GM19467 (cell line): Measurements from ENCODE around the gene PAPPA.

Source experiments
- ATAC-seq: cut with Tn5 transposase; IDR thresholded peaks from one replicate; pipeline ENCODE4 v1.9.1; 2021; ENCODE audit warnings: mild to moderate bottlenecking, moderate library complexity; ENCODE audit not compliant: unreplicated experiment

The PAPPA gene

GRCh38 chr9:116404228-116404627 lies 250.6 kb downstream of the PAPPA start:
- ATAC-seq: no peak

GRCh38 chr9:116405321-116405720 lies 251.7 kb downstream of the PAPPA start:
- no peak for ATAC-seq

DNA sequence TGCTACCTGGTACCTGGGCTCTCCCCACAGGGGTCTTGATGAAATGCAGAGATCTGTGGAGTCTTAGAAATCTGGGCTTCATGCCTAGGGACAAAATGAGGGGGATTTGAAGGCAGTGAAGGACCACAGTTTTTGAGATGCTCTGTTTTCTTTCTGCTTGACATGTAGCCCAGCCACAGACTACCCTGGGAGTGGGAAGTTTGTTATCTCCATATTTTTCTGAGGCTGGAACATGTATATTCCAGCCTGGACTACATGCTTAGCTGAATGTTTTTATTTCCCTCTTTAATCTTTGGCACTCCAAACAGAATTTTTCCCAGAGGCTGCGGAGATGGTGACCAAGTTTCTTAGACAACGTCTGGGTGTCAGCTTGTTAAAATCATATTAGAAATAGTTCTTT lies 252.9 kb downstream of the PAPPA start:
- ATAC-seq: no peak

- ATAC-seq: no peak
Measured at GRCh38 chr9:116409129-116409528, 255.5 kb downstream of the PAPPA start.

DNA sequence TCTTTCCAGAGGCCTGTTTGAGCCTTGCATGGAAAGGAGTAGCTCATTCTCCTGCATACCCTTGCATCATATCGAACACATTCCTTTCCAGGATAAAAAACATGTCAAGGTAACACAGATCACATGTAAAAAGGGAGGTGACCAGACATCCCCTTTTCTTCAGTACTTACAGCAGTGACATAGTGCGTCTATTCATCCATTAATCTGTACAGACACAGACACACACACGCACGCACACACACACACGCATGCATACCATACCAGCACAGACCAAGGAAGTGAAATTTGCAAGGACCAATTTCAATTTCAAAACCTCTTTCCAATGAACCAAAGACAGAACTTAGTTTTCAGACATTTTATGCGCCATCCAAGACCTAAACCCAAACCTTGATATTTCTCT lies 256.0 kb downstream of the PAPPA start:
- ATAC-seq: no peak

DNA sequence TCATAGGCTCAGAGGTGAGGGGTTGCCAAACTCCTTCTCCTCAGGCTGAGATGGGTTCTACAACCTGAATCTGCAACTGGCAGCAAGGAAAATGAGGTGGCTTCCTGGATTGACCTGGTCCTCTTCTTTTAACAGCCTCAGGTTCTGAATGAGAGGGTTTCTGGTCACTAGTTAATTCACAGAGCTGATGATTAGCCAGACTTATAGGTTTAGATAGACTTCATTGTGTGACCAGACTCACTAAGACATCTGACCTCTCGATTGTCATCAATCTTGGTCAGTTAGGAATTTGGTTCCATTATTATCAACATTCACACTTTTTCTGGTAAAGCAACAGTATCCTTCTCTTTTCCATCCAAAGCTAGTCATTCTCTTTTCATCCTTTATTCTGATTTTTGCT lies 257.9 kb downstream of the PAPPA start:
- no peak for ATAC-seq

DNA sequence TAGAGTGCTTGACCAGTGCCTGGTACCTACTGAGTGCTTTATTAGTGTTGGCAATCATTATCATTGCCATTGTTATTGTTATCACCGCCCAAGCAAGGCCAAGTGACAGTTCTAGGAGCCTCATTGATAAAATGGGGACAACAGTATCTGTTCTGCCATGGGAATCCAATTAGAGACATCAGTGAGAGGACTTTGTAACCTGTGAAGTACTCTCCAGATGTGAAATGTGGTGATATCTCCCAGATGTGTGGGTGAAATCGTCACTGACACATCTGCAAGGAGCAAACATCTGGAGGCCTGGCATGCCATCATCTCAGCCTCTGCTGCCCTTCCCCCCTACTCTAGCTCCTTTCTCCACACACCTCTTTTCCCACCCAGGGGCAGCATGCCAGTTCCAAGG lies 260.8 kb downstream of the PAPPA start:
- no peak for ATAC-seq

DNA sequence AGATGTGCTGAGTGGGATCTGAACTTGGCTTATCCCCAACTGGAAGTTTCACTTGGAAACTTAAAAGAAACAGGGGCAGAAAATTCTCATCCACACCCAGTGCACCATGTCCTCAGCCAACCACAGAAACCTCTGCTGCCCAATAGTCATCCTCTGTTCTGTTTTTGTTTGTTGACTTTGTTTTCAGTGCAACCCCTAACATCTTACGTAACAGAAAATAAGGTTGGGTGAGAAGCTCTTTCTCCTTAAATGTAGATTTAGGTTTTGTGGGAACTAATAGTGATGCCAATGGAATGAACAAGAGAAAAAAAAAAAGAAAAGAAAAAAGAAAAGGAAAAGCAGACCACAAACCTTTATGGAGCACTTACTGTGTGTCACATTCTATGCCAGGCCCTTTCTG lies 262.8 kb downstream of the PAPPA start:
- no peak for ATAC-seq

DNA sequence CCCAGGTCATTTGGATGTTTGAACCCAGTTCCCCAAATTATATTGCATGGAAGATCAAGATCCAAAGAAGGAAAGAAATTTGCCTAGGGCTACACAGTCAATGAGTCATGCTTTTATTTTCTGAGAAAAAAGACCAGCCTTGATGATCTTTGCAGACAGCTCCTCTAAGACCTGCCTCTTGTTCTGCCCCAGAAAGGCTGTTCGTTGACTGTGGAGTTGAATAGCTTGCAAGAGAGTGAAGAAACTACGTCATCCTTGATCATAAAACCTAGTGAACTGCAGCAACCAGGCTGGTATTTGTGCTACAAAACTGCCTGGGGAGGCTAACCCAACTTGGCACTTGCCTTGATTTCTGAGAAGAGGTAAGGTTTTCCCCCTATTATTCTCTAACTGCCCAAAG lies 263.9 kb downstream of the PAPPA start:
- no peak for ATAC-seq

- no peak for ATAC-seq
Measured at GRCh38 chr9:116419181-116419580, 265.6 kb downstream of the PAPPA start.

GRCh38 chr9:116420993-116421538 lies 267.5 kb downstream of the PAPPA start:
- no peak for ATAC-seq

DNA sequence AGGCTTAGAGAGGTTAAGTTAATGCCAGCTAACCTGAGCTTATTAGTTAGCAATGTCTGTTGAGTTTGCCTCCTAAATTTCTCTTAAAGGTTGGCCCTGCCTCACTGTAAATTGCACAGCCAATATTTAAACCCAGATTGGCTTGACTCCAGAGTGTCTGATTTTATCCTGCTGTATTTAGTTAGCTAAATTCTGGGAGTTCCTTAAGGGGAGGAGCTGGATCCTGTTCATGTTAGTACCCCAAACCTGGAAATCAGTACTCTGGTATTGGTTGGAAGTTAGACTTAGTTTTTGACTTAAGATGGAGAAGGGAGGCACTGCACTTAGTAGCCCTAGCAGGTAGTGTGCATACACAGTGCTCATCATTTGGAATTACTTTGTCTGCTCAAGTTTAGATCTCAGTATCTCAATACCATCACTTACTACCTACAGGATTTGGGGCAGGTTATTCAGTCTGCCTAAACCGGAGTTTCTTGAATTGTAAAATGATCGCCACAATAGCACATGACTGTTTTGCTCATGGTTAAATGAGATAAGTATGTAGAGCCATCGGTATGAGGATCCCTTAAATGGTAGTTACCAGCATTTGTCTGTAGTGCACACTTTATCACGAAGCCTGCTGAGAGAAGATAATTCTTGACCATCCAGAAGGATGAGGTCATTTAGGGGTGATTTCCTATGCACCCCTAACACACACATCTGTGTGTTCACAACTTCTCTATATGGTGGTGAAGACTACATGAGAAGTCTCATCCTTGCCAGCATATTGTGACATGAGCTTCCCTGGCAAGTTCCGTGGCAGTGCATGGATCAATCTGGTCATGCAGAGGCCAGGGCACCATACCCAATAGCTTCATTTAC lies 268.8 kb downstream of the PAPPA start:
- ATAC-seq: no peak

GRCh38 chr9:116423149-116423548 lies 269.6 kb downstream of the PAPPA start:
- no peak for ATAC-seq

- ATAC-seq: no peak
Measured at GRCh38 chr9:116425244-116425643, 271.7 kb downstream of the PAPPA start.

DNA sequence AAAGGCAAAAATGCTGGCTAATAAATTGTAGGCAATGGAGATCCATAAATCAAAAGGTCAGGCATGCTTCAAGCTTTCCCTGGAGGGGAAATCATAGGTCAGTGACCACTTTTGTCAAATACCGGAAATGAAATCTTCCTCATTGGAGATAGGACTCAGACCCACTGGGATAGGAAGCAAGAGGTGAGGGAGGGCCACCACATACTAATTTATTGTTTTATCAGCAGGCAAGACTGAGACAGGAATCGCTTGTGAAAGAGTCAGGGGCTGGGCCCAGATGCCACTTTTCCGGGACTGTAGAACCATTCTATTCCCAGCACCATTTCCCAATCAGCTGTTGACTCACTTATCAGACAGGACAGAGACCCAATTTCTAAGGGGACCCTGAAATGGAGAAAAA lies 277.3 kb downstream of the PAPPA start:
- no peak for ATAC-seq

- no peak for ATAC-seq
Measured at GRCh38 chr9:116432051-116432450, 278.5 kb downstream of the PAPPA start.

DNA sequence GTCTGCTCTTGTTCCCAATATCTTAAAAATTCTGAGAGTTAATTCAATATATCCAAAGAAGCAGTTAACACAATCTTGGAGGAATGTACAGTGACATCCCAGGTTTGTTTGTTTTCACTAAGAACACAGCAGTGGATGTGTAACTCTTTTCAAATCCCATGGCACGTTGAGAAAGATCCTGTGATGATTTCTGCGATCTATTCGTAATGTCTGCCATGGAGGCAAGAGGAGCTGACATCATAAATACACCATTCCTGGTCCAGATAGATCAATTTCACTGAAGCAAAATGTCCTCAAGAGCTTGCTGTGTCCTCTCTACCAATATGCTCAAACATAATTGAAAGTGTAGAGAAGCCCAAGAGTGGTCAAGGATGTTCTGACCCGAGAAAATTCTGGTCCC lies 280.7 kb downstream of the PAPPA start:
- ATAC-seq: no peak

GRCh38 chr9:116435706-116436105 lies 282.1 kb downstream of the PAPPA start:
- ATAC-seq: no peak

DNA sequence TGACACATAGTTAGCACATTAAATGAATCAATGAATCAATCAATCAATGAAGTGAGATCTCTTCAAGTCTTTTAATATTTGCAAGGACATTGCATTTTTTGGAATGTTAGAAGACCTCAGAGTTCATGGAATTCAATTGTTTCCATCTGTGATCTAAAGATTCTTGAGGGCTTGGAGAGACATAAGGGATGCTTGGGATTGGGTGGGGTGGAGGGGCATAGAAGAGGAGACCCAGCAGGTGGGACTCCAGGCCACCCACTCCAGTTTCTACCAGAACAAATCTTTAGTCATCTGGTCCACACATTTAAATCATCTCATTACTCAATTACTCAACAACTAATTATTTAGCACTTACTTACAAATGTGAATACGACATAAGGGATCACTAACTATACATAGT lies 282.5 kb downstream of the PAPPA start:
- no peak for ATAC-seq

- ATAC-seq: no peak
Measured at GRCh38 chr9:116437411-116438370, 284.1 kb downstream of the PAPPA start.

DNA sequence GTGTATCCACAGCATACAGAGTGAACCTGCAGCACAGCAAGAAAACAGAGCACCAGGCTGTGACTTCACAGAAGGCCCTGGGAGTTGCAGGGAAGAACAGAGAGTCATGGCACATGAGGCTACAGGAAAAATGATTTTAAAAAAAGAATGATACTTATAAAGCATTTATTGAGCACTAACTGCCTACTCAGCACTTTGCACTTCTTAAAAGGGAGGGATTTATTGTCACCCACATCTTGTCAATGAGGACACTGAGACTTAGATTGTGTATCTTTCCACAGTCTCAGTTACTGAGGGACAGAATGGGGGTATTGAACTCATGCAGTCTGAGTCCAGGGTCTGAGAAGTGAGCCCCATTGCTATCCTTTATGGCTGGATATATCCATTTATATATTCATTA lies 288.9 kb downstream of the PAPPA start:
- no peak for ATAC-seq

GRCh38 chr9:116447934-116448333 lies 294.3 kb downstream of the PAPPA start:
- no peak for ATAC-seq
